ENCODE data around the gene TSN.
"Not testable (repeated sequence)": the region's sequence is repeated elsewhere in the genome, so short reads cannot be mapped to it uniquely, and the experiment has no call there.

TSN gene

DNA sequence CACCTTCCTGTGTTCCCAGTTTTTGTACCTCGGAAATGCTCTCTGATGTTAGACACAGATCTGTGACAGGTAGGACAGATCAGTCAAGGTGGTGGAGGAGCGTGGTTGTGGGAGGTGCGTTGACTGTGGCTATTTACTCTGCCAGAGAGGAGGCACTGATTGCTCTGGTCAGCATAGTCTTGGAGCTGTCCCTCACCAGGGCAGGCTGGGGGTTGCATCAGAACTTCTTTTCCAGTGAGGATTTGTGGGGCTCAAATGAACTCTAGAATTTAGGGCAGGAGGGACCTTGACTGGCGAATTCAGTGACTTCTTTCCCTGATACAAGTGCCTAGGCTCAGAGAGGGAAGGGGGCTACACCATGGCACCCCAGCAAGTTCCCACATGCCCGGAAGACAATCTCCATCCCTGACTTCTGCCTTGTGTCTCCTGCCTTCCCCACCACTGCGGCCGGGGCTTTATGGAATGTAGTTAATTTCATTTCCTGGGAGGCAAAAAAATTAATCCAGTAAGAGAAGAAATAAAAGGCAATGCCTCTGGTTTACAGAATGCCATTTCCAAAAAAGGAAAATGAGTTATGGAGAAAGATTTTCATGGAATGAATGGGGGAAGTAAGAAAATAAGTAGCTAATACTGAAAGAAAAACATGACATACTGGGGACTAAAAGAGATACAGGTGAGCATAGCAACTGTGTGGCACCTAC is 44.8 kb upstream of the TSN start:
- H3K36me3 ChIP-seq (ENCODE audit: control insufficient read depth, insufficient read depth, low read length) = no peaks in the 10 kb centered on the region
- DNase-seq (ENCODE audit: extremely low read depth, insufficient read length) = no peak
- TF ChIP-seq, protein P1, sequence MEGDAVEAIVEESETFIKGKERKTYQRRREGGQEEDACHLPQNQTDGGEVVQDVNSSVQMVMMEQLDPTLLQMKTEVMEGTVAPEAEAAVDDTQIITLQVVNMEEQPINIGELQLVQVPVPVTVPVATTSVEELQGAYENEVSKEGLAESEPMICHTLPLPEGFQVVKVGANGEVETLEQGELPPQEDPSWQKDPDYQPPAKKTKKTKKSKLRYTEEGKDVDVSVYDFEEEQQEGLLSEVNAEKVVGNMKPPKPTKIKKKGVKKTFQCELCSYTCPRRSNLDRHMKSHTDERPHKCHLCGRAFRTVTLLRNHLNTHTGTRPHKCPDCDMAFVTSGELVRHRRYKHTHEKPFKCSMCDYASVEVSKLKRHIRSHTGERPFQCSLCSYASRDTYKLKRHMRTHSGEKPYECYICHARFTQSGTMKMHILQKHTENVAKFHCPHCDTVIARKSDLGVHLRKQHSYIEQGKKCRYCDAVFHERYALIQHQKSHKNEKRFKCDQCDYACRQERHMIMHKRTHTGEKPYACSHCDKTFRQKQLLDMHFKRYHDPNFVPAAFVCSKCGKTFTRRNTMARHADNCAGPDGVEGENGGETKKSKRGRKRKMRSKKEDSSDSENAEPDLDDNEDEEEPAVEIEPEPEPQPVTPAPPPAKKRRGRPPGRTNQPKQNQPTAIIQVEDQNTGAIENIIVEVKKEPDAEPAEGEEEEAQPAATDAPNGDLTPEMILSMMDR (IDR thresholded peaks at IDR 0.05; ENCODE audit: insufficient read depth, low read length, poor library complexity, severe bottlenecking) = no peak
- no peaks in the 10 kb centered on the region for H3K27me3 ChIP-seq (replicated peaks; ENCODE audit: control insufficient read depth, insufficient read depth, low read length)
- H3K4me3 ChIP-seq (replicated peaks; ENCODE audit: low read depth, low read length) = no peak overlapping the region

DNA sequence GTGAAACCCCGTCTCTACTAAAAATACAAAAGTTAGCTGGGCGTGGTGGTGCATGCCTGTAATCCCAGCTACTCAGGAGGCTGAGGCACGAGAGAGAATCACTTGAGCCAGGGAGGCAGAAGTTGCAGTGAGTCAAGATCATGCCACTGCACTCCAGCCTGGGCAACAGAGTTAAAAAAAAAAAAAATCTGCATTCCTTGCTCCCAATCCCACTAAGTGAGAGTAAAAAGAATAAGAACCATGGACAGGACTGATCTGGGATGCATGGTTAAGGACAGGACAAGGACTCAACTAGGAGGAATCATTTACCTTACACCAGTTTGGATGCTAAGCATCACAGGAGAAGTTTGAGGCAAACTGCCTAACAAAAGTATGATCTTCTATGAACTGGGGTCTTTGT is 44.0 kb upstream of the TSN start:
- H3K36me3 ChIP-seq (ENCODE audit: control insufficient read depth, insufficient read depth, low read length); DNase-seq (ENCODE audit: extremely low read depth, insufficient read length); H3K27me3 ChIP-seq (replicated peaks; ENCODE audit: control insufficient read depth, insufficient read depth, low read length); H3K4me3 ChIP-seq (replicated peaks; ENCODE audit: low read depth, low read length): not testable (repeated sequence)

DNA sequence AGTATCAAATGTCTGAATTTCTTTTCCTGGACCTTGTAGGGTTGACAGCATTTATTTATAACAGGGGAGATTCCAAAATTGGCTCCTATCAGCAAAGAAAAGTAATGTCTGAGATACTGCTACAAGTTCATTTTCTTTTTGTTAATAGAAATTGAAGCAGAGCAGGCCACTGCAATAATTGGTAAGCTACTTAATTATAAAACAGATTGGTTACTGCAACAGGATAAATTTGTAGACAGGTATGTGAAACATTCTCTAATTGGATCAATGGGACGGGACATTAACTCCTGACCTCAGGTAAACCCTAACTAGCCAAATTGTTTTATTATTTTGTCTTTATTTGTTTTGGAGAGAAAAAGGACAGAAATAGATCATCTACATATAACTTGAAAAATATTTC is 39.3 kb upstream of the TSN start:
- H3K4me3 ChIP-seq (replicated peaks; ENCODE audit: low read depth, low read length) = no peak overlapping the region
- TF ChIP-seq, protein P1 (IDR thresholded peaks at IDR 0.05; ENCODE audit: insufficient read depth, low read length, poor library complexity, severe bottlenecking) = no peak
- no peaks in the 10 kb centered on the region for H3K36me3 ChIP-seq (ENCODE audit: control insufficient read depth, insufficient read depth, low read length)
- no peaks in the 10 kb centered on the region for H3K27me3 ChIP-seq (replicated peaks; ENCODE audit: control insufficient read depth, insufficient read depth, low read length)
- DNase-seq (ENCODE audit: extremely low read depth, insufficient read length) = no peak

DNA sequence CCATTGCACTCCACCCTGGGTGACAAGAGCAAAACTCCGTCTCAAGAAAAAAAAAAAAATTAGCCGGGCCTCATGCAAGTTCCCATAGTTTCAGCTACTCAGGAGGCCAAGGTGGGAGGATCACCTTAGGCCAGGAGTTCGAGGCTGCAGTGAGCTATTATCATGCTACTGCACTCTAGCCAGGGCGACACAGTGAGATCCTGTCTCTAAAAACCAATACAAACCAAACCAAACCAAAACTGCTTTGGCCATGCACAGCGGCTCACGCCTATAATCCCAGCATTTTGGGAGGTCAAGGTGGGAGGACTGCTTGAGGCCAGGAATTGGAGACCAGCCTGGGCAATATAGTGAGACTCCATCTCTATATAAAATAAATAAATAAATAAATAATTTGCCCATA is 37.9 kb upstream of the TSN start:
- TF ChIP-seq, protein P1 (IDR thresholded peaks at IDR 0.05; ENCODE audit: insufficient read depth, low read length, poor library complexity, severe bottlenecking) = no peak
- H3K27me3 ChIP-seq (replicated peaks; ENCODE audit: control insufficient read depth, insufficient read depth, low read length) = no peaks in the 10 kb centered on the region
- DNase-seq (ENCODE audit: extremely low read depth, insufficient read length) = no peak

DNA sequence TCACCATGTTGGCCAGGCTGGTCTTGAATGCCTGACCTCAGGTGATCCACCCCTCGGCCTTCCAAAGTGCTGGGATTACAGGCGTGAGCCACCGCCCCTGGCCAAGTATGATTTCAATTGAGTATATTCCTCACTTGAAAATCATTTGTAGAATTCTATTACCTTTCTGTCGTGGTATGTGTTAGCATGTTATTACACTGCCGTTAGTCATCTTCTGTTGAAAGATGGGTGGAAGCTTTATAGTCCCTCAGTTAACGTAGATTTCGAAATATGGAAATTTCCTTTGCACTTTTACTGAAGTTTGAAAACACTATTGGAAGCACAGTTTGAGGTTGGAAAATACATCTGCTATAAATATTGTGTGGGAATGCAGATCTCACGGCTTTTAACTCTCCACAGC is 33.5 kb upstream of the TSN start:
- TF ChIP-seq, protein P1 (IDR thresholded peaks at IDR 0.05; ENCODE audit: insufficient read depth, low read length, poor library complexity, severe bottlenecking) = no peak
- Histone ChIP-seq H3K4me3 (replicated peaks; ENCODE audit: low read depth, low read length) (no peak overlapping the region), H3K27me3 (replicated peaks; ENCODE audit: control insufficient read depth, insufficient read depth, low read length) (no peaks in the 10 kb centered on the region), H3K36me3 (ENCODE audit: control insufficient read depth, insufficient read depth, low read length) (no peaks in the 10 kb centered on the region)
- no peak for DNase-seq (ENCODE audit: extremely low read depth, insufficient read length)

More for the DNA sequence above, 37.9 kb upstream of the TSN start:
- H3K4me3 ChIP-seq (replicated peaks; ENCODE audit: low read depth, low read length) = no peak overlapping the region
- no peaks in the 10 kb centered on the region for H3K36me3 ChIP-seq (ENCODE audit: control insufficient read depth, insufficient read depth, low read length)

DNA sequence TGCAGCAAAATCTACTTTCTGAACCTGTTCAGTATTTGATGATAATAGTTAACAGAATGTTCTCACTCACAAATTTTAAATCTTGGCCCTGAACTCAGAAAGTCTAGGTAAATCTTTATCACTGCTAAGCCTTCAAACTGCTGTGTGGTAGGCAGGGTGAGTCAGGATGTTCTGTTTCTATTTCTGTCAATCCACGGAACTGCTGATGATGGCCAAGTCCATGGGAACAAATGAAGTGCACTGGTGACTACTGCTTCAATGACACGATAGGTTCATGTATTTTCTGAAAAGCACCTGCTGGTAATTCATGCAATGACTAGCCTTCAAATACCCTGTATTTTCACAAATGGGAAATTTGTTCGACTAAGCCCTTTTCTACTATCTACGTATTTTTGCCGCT is 33.0 kb upstream of the TSN start:
- no peak for DNase-seq (ENCODE audit: extremely low read depth, insufficient read length)
- Histone ChIP-seq H3K27me3 (replicated peaks; ENCODE audit: control insufficient read depth, insufficient read depth, low read length) (no peaks in the 10 kb centered on the region), H3K36me3 (ENCODE audit: control insufficient read depth, insufficient read depth, low read length) (peaks cover 2% of the 10 kb centered on the region), H3K4me3 (replicated peaks; ENCODE audit: low read depth, low read length) (no peak overlapping the region)
- TF ChIP-seq, protein P1 (IDR thresholded peaks at IDR 0.05; ENCODE audit: insufficient read depth, low read length, poor library complexity, severe bottlenecking) = no peak

Measured in GM06990 (cell line).